HepG2 (cell line): ENCODE results near the gene SEMA3B. TPM values are rescaled to one million over a fixed set of nuclear protein-coding genes. Genes with fewer than 3 reads are reported as not detected.

Experiments used
- ATAC-seq: fragments of 200-7000 bp; cut with Tn5 transposase; 3 replicates; pipeline ENCODE4 v1.9.1; 2020; ENCODE audit warnings: mild to moderate bottlenecking, moderate library complexity
- BruUV-seq: library from RNA; stranded (reverse); fragments of 400-500 nt; replicated peaks from 2 replicates; lab custom pipeline; 2021; lab: Mats Ljungman, UMichigan
- CTCF ChIA-PET: fragments of 300-600 bp; formaldehyde crosslinking; extraction: SDS; loops from one replicate; lab custom pipeline; 2021; ENCODE audit warnings: low total read pairs, inconsistent platforms, low intra/inter-chr PET ratio; lab: Yijun Ruan, JAX
- POLR2A ChIA-PET: fragments of 350-600 bp; sonication (Branson Sonifier 250); formaldehyde crosslinking; loops from one replicate; lab custom pipeline; 2020; ENCODE audit warnings: antibody characterized with exemption, inconsistent platforms; lab: Yijun Ruan, JAX
- DNase-seq: peaks from one replicate; pipeline ENCODE4 v3.0.0-alpha.2; 2015; ENCODE audit warnings: low spot score
- FAIRE-seq: peaks from 3 replicates; lab custom pipeline; 2011; peaks lifted over from hg19 to GRCh38; lab: Jason Lieb, UNC
- H2AFZ ChIP-seq: one replicate; pipeline ENCODE4 v1.6.1; 2011; ENCODE audit warnings: low read length, inconsistent platforms
- H3K27ac ChIP-seq: fragments of 300-600 bp; 3 replicates; pipeline ENCODE4 v1.8.0; 2011; ENCODE audit warnings: mixed run types, mild to moderate bottlenecking, mixed read lengths, low read length, inconsistent platforms; ENCODE audit not compliant: insufficient read depth; ENCODE audit errors: extremely low read length
- H3K27me3 ChIP-seq, 2 experiments: fragments of 200-600 bp in 1 of 2; 2 replicates in 1 of 2; 3 replicates in 1 of 2; pipeline versions ENCODE4 v1.6.0 to v1.8.0; 2011; ENCODE audit warnings: low read length in 2 of 2, mild to moderate bottlenecking in 2 of 2, moderate library complexity in 2 of 2, inconsistent platforms in 1 of 2; ENCODE audit not compliant: insufficient read depth in 2 of 2, control insufficient read depth in 1 of 2
- H3K36me3 ChIP-seq, 2 experiments: fragments of 200-600 bp in 1 of 2; replicated peaks in 1 of 2; 2 replicates in 1 of 2; 3 replicates in 1 of 2; pipeline versions ENCODE4 v1.5.1 to v1.8.0; 2011; ENCODE audit warnings: low read length in 2 of 2, inconsistent platforms in 1 of 2; ENCODE audit not compliant: insufficient read depth in 2 of 2, control insufficient read depth in 1 of 2
- H3K4me1 ChIP-seq: 2 replicates; pipeline ENCODE4 v1.5.1; 2012; ENCODE audit warnings: low read length, inconsistent platforms; ENCODE audit not compliant: insufficient read depth
- H3K4me2 ChIP-seq: 2 replicates; pipeline ENCODE4 v1.6.0; 2011; ENCODE audit warnings: low read depth, low read length, inconsistent platforms
- H3K4me3 ChIP-seq, 3 experiments: fragments of 200-600 bp in 1 of 3; sonication (generic), shearing (Covaris generic) in 1 of 3; replicated peaks in 1 of 3; 2 replicates each; pipeline ENCODE4 v1.5.1; 2011 to 2016; ENCODE audit warnings: low read length in 3 of 3, inconsistent platforms in 2 of 3, low read depth in 2 of 3, mild to moderate bottlenecking in 2 of 3, control low read depth in 1 of 3, mixed read lengths in 1 of 3; ENCODE audit not compliant: insufficient read depth in 1 of 3
- H3K79me2 ChIP-seq: one replicate; pipeline ENCODE4 v1.6.1; 2011; ENCODE audit warnings: low read length, inconsistent platforms; ENCODE audit not compliant: insufficient read depth
- H3K9ac ChIP-seq: 2 replicates; pipeline ENCODE4 v1.6.0; 2011; ENCODE audit warnings: mild to moderate bottlenecking, low read depth, low read length, inconsistent platforms; ENCODE audit not compliant: insufficient read depth
- H3K9me3 ChIP-seq: 2 replicates; pipeline ENCODE4 v1.5.1; 2012; ENCODE audit warnings: mild to moderate bottlenecking, low read length
- H4K20me1 ChIP-seq: 2 replicates; pipeline ENCODE4 v1.6.0; 2011; ENCODE audit warnings: inconsistent platforms, mild to moderate bottlenecking, low read length, moderate library complexity; ENCODE audit not compliant: insufficient read depth
- CSRNP1 ChIP-seq: sonication (generic); formaldehyde crosslinking; IDR thresholded peaks from 2 replicates; pipeline ENCODE4 v1.8.1; 2023; ENCODE audit warnings: mild to moderate bottlenecking, missing genetic modification reagents
- HOXD1 ChIP-seq: sonication (generic); formaldehyde crosslinking; IDR thresholded peaks from 2 replicates; pipeline ENCODE4 v1.5.0; 2020; ENCODE audit warnings: missing genetic modification reagents
- KAT7 ChIP-seq: IDR thresholded peaks from 2 replicates; pipeline ENCODE4 v1.6.1; 2018; ENCODE audit warnings: borderline replicate concordance, missing compliant biosample characterization
- KAT8 ChIP-seq: IDR thresholded peaks from 2 replicates; pipeline ENCODE4 v1.6.1; 2016; ENCODE audit warnings: missing genetic modification reagents, missing compliant biosample characterization
- RBFOX2 ChIP-seq: fragments of 200-400 bp; formaldehyde crosslinking; IDR thresholded peaks from 2 replicates; pipeline ENCODE4 v1.6.1; 2017; ENCODE audit warnings: low read depth, mild to moderate bottlenecking, low read length
- XBP1 ChIP-seq: sonication (generic); formaldehyde crosslinking; IDR thresholded peaks from 2 replicates; pipeline ENCODE4 v1.5.0; 2020; ENCODE audit warnings: missing genetic modification reagents
- ZBTB14 ChIP-seq: sonication (generic); formaldehyde crosslinking; IDR thresholded peaks from 2 replicates; pipeline ENCODE4 v1.4.0; 2020; ENCODE audit warnings: missing genetic modification reagents
- ZBTB25 ChIP-seq: IDR thresholded peaks from 2 replicates; pipeline ENCODE4 v1.6.1; 2018; ENCODE audit warnings: missing genetic modification reagents
- ZNF280B ChIP-seq: sonication (generic); formaldehyde crosslinking; IDR thresholded peaks from 2 replicates; pipeline ENCODE4 v1.5.0; 2020; ENCODE audit warnings: missing genetic modification reagents, mild to moderate bottlenecking, borderline replicate concordance
- ZNF460 ChIP-seq: sonication (generic); formaldehyde crosslinking; IDR thresholded peaks from 2 replicates; pipeline ENCODE4 v1.5.1; 2020; ENCODE audit warnings: missing genetic modification reagents, mild to moderate bottlenecking, borderline replicate concordance
- ZNF672 ChIP-seq: sonication (generic); formaldehyde crosslinking; IDR thresholded peaks from 2 replicates; pipeline ENCODE4 v1.8.1; 2022; ENCODE audit warnings: missing genetic modification reagents
- WGBS: methylation state at CpG from one replicate; pipeline ENCODE4 v1.1.6; 2017; ENCODE audit warnings: low lambda C conversion rate; 5-methylcytosine and 5-hydroxymethylcytosine counted together
- in situ Hi-C: cut with HindIII; loops from 2 replicates; pipeline ENCODE4 v1.10.0; 2017; ENCODE audit warnings: low pct_unique_long_range_greater_than_20kb; ENCODE audit not compliant: extremely low pct_ligation_motif_present
- intact Hi-C: fragments of 100-400 bp; cut with micrococcal nuclease; formaldehyde crosslinking; loops from one replicate; pipeline ENCODE4 v1.10.0; 2022; ENCODE audit not compliant: unreplicated experiment
- polyA plus RNA-seq, 8 experiments: library from polyadenylated mRNA; depleted of rRNA in 3 of 8; stranded (reverse) in 7 of 8; unstranded in 1 of 8; fragments of >200 nt; fragmentation: Illumina TruSeq in 4 of 8; extraction: Trizol in 4 of 8; gene quantifications; 2 replicates each; pipeline versions ENCODE4 v1.2.1 to v1.2.3, GENCODE V29; 2011 to 2016; ENCODE audit warnings: low read depth in 4 of 8, missing spikeins in 1 of 8, mixed read lengths in 1 of 8; ENCODE audit not compliant: insufficient read depth in 1 of 8
- total RNA-seq, 5 experiments: library from RNA; depleted of rRNA; stranded (reverse); fragments of >200 nt; fragmentation: Illumina TruSeq; extraction: Trizol; gene quantifications; 2 replicates each; pipeline ENCODE4 v1.2.3, GENCODE V29; 2016; ENCODE audit warnings: low read depth in 1 of 5
- TF ChIP-seq, protein P1 (sequence below): sonication (generic); formaldehyde crosslinking; IDR thresholded peaks from 2 replicates; pipeline ENCODE4 v1.4.0; 2020; ENCODE audit warnings: missing genetic modification reagents
- TF ChIP-seq, protein P2 (sequence below): sonication (generic); formaldehyde crosslinking; IDR thresholded peaks from 2 replicates; pipeline ENCODE4 v1.8.1; 2023; ENCODE audit warnings: mild to moderate bottlenecking, missing genetic modification reagents
- TF ChIP-seq, protein P3 (sequence below): sonication (generic); formaldehyde crosslinking; IDR thresholded peaks from 2 replicates; pipeline ENCODE4 v1.5.0; 2020; ENCODE audit warnings: missing genetic modification reagents, mild to moderate bottlenecking, borderline replicate concordance

SEMA3B gene
- total and polyA plus RNA-seq, 2 of the 13 experiments (the other 11 are each of a cell fraction or from before 2014, with no cell fraction given), result 93.2 to 158 TPM

- Histone ChIP-seq H3K4me1 (peaks cover 41% of the 10 kb centered on the region), H3K79me2 (peaks cover 16% of the 10 kb centered on the region), H3K4me2 (peak overlapping the region; percentile 98), H3K9me3 (no peaks in the 10 kb centered on the region), H2AFZ (no peak overlapping the region), H3K36me3 (peaks cover 19 to 25% of the 10 kb centered on the region in 2 experiments), H3K9ac (peak overlapping the region; percentile 82), H3K4me3 (peak overlapping the region; percentile 46 to 85 (median 54)), H4K20me1 (no peaks in the 10 kb centered on the region), H3K27ac (peak overlapping the region; percentile 72), H3K27me3 (no peaks in the 10 kb centered on the region)
- ChIA-PET CTCF (interaction anchor here (1.9 kb wide), 1 partner anchor 31 kb away, joined by 4 read pairs; no protein-coding TSS in a partner anchor), POLR2A (interaction anchor here (1.2 to 3.4 kb wide), 8 partner anchors 9 to 91 kb away, joined by 4 to 36 read pairs (median 15); partner anchors contain the start of genes HYAL1 and LSMEM2)
- BruUV-seq, result no TSS peak
- in situ Hi-C loops (no loop called here), intact Hi-C loops (no loop called here)
- no peak for DNase-seq
- WGBS, result 49% methylated on average over 4 of the region's 12 CpGs
- FAIRE-seq, result no peak
- peak; percentile 2; the same call in 1 of the 3 replicates for ATAC-seq
- TF ChIP-seq ZNF460 (CRISPR knock-in tag) (no peak), HOXD1 (CRISPR knock-in tag) (no peak), ZBTB25 (no peak), ZNF280B (CRISPR knock-in tag) (0 out of 2 replicates have a peak, but pooled peaks have one; percentile 35), ZNF672 (CRISPR knock-in tag) (no peak), KAT7 (CRISPR knock-in tag) (no peak), XBP1 (no peak), KAT8 (no peak), RBFOX2 (no peak), ZBTB14 (CRISPR knock-in tag) (no peak), CSRNP1 (CRISPR knock-in tag) (0 out of 2 replicates have a peak, but pooled peaks have one; percentile 41)
- TF ChIP-seq, protein P1, sequence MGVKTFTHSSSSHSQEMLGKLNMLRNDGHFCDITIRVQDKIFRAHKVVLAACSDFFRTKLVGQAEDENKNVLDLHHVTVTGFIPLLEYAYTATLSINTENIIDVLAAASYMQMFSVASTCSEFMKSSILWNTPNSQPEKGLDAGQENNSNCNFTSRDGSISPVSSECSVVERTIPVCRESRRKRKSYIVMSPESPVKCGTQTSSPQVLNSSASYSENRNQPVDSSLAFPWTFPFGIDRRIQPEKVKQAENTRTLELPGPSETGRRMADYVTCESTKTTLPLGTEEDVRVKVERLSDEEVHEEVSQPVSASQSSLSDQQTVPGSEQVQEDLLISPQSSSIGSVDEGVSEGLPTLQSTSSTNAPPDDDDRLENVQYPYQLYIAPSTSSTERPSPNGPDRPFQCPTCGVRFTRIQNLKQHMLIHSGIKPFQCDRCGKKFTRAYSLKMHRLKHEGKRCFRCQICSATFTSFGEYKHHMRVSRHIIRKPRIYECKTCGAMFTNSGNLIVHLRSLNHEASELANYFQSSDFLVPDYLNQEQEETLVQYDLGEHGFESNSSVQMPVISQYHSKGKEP (CRISPR knock-in tag), result no peak
- TF ChIP-seq, protein P2, sequence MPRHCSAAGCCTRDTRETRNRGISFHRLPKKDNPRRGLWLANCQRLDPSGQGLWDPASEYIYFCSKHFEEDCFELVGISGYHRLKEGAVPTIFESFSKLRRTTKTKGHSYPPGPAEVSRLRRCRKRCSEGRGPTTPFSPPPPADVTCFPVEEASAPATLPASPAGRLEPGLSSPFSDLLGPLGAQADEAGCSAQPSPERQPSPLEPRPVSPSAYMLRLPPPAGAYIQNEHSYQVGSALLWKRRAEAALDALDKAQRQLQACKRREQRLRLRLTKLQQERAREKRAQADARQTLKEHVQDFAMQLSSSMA, result no peak
- TF ChIP-seq, protein P3, sequence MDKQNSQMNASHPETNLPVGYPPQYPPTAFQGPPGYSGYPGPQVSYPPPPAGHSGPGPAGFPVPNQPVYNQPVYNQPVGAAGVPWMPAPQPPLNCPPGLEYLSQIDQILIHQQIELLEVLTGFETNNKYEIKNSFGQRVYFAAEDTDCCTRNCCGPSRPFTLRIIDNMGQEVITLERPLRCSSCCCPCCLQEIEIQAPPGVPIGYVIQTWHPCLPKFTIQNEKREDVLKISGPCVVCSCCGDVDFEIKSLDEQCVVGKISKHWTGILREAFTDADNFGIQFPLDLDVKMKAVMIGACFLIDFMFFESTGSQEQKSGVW (CRISPR knock-in tag), result no peak
These were observed 24.3 kb downstream of the SEMA3B start for GRCh38 chr3:50293079-50293801.
